ENCODE results near the gene RSAD2.
"Not testable (repeated sequence)": the region's sequence is repeated elsewhere in the genome, so short reads cannot be mapped to it uniquely, and the experiment has no call there.

RSAD2 gene

GRCh38 chr2:6928452-6928851 is 50.9 kb downstream of the RSAD2 start:
- DNase-seq, result no peak

GRCh38 chr2:6929196-6929819 is 51.7 kb downstream of the RSAD2 start:
- no peak for DNase-seq

GRCh38 chr2:6930923-6931647 is 53.5 kb downstream of the RSAD2 start:
- DNase-seq, result no peak

- DNase-seq, result no peak
Observed at GRCh38 chr2:6931753-6932152, 54.2 kb downstream of the RSAD2 start.

GRCh38 chr2:6932206-6932605 is 54.6 kb downstream of the RSAD2 start:
- no peak for DNase-seq

GRCh38 chr2:6932828-6933227 is 55.3 kb downstream of the RSAD2 start:
- no peak for DNase-seq

GRCh38 chr2:6933911-6934310 is 56.3 kb downstream of the RSAD2 start:
- DNase-seq, result no peak

- no peak for DNase-seq
Observed at GRCh38 chr2:6934345-6934744, 56.8 kb downstream of the RSAD2 start.

GRCh38 chr2:6934758-6935651 is 57.4 kb downstream of the RSAD2 start:
- DNase-seq, result no peak

GRCh38 chr2:6935652-6936020 is 58.1 kb downstream of the RSAD2 start:
- not testable (repeated sequence) for DNase-seq

GRCh38 chr2:6937157-6937556 is 59.6 kb downstream of the RSAD2 start:
- no peak for DNase-seq

GRCh38 chr2:6937582-6937981 is 60.0 kb downstream of the RSAD2 start:
- DNase-seq, result no peak

GRCh38 chr2:6939071-6939470 is 61.5 kb downstream of the RSAD2 start:
- DNase-seq, result no peak

- DNase-seq, result no peak
Observed at GRCh38 chr2:6940820-6941219, 63.2 kb downstream of the RSAD2 start.

- DNase-seq, result no peak
Observed at GRCh38 chr2:6941299-6942046, 63.9 kb downstream of the RSAD2 start.

GRCh38 chr2:6942848-6943247 is 65.3 kb downstream of the RSAD2 start:
- DNase-seq, result no peak

GRCh38 chr2:6943523-6943922 is 65.9 kb downstream of the RSAD2 start:
- DNase-seq, result no peak

- no peak for DNase-seq
Observed at GRCh38 chr2:6943971-6944370, 66.4 kb downstream of the RSAD2 start.

- DNase-seq, result no peak
Observed at GRCh38 chr2:6944555-6944954, 67.0 kb downstream of the RSAD2 start.

- no peak for DNase-seq
Observed at GRCh38 chr2:6945087-6945813, 67.7 kb downstream of the RSAD2 start.

GRCh38 chr2:6945821-6946220 is 68.2 kb downstream of the RSAD2 start:
- no peak for DNase-seq

- no peak for DNase-seq
Observed at GRCh38 chr2:6946722-6947121, 69.1 kb downstream of the RSAD2 start.

All from DMS79 treated with DMSO at 0.1 percent for 48 hours (cell line).